T-helper 9 cell (primary cell): ENCODE results near the gene NBAS.

Experiments used
- DNase-seq: peaks from one replicate; pipeline ENCODE4 v3.0.0-alpha.2; 2020

NBAS gene

DNA sequence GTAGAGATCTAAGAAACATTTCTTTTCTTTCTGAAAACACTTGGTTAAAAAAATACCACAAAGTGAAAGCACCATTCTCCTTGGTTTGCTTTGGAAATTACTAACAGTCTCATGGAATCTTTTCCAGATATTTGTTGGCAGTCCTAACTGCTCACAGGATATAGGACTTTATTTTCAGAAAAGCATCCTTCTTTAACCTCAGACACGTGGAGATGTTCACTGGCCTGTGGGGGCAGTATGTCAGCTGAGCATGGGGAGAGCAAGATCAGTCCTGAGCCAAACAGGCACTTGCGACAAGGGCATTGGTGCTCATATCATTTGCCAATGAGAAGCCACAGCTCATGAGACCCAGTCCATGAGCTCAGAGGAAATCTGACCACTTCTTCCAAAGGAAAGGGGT lies 371.9 kb downstream of the NBAS start:
- DNase-seq = no peak

DNA sequence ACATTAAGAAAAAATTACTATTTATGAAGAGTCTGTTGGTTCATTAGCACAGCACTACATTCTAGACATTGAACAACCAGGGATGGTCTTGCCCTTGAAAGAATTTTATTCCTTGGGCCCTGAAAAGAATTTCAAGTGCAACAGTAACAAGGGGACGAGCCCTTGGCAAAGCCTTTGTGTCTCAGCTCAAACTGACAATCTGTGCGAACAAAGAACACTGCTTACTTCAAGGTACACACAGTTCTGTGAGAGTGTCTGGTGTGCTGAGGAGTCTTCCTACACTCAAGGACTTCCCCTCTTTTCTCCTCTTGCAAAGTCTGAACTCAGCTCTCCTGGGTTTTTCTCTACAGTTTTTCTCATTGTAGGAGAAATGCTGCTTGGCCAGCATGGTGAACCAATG lies 373.4 kb downstream of the NBAS start:
- DNase-seq = no peak

DNA sequence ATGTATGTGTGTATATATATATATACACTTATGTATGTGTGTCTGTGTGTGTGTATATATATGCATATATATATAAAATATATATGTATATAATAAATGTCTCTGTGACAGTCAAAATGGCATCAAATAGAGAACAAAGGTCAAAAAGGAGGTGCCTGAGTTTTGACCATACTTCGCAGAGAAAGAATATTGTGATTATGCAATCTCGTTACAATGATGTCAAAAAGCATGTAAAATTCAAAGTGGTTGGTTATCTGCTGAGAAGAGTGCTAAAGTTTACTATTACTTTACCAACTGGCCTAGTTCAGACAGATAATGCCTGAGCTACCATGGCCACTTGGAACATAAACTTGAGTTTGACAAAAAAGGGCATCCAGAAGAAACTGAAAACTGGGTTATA lies 375.0 kb downstream of the NBAS start:
- no peak for DNase-seq

DNA sequence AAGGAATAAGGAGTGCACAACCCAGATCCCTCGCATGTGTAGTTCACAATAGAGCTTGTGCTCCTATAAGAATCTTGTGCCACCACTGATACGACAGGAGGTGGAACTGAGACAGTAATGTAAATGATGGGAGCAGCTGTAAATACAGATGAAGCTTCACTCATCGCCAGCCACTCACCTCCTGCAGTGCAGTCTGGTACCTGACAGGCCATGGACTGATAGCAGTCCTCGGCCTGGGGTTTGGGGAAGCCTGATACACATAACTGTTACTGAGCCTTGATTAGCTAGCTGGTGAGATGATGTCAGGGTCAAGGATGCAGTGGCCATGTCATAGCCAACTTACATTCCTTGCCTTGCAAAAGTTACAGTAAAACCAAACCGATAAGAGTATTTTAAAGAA lies 376.6 kb downstream of the NBAS start:
- DNase-seq = no peak

DNA sequence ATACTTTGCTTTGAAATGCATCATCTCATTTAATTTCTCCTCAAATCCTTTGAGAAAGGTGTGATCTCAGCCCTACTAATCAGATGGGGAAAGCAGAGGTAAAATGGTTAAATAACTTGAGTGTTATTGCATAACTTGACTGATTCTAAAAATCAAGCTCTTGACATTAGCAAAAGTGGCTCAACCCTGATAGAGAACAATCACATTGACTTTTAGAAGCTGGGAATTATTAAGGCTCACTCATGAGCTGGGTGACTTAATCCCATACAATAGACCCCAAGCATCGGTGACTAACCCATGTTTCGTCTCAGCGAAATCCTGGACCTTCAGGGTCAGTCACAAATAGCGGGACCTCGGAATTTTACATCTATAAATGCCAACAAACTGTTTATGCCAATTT lies 378.9 kb downstream of the NBAS start:
- DNase-seq = no peak

DNA sequence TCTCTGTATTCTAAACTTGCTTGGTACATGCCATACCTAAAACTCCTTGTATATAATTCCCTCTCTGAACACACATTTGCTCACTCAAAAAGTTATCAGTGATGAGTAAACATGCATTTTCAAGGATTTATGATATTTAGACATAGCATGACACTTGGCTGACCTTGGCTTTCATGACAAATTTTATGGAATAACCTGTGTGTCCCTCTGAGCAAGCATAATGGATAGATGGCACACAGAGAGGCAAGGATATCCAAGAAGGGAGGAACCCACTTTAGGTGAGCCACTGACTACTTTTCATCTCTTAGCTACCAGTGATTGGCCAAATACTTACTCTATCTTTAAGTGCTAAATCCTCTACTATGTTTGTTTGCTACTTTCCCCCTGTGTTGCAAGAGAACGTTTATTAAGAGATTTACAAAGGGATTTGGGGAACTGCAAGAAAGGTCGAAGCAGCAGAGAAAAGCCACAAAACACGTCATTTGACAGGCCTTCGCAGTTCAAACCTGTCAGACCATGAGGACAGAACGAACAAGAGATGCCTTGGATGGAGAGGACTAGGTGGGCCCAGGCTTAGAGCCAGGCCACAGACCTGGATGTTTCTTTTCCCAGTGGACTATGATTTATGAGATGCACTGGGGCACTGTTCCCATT lies 379.9 kb downstream of the NBAS start:
- DNase-seq = no peak

DNA sequence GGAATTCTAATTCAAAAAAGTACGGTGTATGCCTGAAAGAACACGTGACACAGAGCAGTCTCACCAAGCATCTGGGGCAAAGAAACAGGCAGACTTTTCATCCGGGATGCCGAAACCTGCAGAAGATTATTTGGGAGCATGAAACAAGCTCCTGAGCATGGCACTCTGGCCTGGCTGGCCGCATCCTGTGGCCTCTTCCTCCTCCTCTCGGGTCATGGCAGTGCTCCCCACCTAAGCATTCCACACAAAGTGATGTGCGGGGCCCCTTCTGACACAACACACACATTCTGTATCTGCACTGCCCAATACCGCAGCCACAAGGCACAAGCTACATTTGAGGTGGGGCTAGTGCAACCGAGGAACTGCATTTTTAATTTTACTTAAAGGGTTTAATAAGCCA lies 380.8 kb downstream of the NBAS start:
- DNase-seq = no peak

DNA sequence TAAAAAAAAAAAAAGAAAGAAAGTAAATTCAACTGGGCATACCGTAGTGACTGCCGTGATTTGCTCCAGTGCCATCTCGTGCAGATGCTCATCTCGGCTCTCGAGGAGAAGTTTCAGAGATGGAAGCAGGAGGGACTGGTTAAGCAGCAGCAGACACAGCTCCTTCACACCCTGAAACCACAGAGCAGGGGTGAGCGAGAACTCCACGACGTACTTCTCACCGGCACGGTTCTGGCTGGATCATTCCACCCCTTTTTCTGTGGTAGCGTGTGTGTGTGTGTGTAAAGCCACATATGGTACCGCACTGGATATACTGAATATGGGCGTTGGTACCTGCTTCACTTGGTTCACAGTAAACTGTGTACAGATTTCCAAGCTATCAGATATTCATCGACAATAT lies 382.2 kb downstream of the NBAS start:
- DNase-seq = no peak

DNA sequence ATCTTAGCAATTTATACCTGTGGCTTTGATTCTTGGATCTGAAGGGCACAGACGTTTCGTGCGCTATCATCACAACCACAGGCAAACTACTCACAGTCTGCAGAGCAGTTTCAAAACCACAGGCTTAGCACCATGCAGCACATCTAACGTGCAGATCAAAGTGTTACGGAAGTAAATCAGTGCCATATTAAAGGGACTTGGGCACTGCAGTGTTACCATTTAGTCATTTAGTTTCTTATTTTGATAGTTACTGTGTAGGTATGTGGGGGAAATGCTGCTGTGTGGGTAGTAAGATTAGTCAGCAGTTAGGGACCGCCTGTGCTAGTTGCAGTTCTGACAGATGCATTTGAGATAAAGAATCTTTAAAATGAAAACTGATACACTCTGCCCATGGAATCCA lies 384.0 kb downstream of the NBAS start:
- DNase-seq = no peak

DNA sequence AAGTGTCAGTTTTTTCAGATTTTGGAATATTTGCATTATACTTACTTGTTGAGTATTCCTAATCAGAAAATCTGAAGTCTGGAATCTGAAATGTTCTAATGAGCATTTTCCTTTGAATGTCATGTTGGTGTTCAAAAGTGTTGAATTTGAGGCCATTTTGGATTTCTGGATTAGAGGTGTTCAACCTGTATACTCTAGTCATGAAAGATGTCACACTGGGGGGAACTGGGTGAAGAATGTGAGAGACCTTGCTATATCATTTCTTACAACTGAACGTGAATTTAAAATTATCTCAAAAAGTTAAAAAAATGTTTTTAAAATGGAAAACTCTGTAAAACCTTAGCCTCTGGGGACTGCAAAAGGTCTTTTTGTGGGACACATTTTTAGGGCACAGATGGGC lies 384.5 kb downstream of the NBAS start:
- no peak for DNase-seq

DNA sequence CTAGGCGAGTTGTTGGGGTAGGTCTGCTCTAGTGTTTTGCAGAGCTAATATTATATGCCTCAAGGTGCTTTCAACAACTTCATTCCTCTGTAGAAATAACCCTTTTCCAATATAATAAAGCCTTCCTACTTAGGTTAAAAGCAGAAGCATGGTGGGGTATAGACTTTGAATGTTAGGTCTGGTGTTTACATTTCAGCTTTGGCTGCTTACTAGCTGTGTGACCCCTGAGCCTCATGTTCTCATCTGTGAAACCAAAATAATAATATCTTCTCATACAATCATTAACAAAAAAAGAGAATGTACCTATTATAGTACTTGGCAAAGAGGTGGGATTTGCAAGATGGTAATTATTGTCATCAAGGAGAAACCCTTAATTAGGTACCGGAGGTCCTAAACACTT lies 386.6 kb downstream of the NBAS start:
- DNase-seq = no peak

DNA sequence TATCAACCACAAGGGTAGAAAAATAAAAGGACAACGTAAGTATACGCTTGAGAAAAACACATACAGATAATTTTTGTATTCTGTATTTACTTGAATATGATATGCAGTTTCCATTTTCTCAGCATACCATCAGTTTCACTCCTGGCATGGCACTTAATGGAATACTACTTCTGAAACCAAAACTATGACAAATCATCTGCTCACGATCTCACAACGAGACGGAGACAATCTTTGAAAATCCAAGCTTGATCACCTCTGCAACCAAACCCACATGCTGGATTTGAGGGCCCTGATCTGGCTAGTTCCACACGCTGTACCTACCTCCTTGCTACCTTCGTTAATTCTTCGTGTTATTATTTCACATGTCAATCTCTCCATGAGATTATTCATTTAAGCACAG lies 387.6 kb downstream of the NBAS start:
- no peak for DNase-seq

DNA sequence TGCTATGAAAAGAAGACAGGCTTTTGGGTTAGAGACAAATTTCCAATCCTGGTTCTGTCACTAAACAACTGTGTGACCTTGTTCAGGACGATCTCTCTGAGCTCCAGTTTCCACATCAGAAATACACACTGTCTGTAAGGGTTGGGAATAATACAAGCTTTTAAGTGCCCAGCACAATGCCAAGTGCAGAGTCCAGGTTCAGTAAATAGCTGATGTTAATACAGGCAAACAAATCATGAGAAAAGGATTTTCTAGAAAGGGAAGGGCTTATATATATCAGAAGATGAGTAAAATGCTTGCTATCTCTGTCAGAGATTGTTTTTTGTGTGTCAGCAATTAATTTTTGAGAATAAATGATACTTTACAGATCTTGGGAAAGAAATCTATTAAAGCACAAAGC lies 388.3 kb downstream of the NBAS start:
- no peak for DNase-seq

DNA sequence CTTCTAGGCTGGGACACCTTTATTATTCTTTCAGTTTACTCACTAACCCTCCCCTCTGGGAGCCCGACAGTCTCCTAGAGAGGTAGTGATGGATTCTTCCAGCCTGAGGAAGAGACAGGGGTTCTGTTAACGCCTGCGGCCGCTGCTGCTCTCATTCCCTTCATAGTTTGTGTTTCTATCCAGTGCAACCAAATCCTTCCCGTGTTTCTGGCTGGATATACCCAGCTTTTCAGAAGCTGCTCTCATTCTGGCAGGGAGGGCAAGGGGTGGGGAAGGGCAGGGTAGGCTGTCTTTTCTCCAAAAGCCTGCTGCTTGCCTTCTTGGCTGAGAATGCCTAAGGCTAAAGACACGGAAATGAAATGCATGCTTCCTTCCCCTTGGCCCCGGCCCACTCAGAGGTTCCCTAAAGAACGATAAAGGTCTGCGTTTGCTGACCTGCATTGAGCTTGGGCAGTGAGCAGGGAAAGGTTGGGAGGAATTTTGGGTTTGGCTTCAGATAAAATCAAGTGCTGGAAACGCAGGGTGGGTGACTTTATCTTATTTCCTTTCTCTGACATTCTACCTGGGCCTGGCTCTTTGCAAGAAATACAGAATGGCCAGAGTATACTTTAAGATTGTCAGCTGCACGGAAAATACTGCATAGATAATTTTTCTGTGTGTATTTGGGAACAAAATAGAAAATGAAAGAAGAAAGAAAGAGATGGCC lies 390.9 kb downstream of the NBAS start:
- no peak for DNase-seq

DNA sequence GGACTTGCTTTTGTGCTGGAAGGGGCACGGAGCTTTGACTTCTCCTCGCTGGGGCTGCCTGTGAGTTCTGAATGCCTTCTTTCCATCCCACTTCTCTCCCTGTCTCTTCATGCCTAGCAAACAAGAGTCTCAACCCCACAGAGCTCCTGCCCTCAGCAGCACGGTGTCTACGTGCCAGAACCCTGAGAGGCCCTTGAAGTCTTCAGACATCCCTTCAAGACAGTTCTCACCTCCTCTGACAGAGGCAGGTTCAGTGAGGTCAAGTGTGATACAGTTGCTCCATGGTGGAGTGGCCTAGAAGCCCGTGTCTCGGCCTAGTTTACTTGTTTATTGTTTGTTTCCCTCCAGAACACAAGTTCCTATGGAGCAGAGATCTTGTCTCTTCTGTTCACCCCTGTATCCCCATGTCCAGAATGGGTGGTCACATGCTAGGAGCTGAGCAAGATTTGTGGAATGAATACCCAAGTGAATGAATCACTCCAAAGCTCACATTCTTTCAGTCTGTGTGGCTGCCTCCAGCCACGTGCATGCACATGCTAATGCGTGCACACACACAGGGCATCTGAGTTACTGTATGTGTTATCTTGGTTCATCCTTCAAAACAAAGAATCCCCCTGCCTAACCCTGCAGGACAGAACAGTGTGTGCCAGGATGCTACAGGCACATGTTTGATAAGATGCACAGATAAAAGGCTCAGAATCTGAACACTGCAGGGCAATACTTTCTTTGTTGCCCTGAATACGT lies 391.6 kb downstream of the NBAS start:
- DNase-seq = no peak

DNA sequence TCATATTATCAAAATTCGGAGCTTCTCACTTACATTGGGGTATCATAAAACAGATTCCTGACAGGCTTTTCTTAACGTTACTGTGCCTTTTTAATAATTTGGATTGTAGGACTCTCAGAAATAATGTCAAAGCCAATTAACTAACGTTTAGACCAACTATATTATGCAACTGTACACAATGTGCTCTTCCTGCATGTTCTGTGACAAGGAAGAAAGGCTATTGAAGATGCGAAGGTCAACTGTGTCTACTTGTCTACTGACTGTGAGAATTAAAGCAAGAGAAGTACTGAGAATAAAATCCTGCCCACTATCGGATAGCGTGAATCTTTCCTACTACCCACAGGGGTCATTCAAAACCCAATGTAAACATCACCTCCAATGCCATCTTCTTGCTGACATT lies 393.0 kb downstream of the NBAS start:
- no peak for DNase-seq

DNA sequence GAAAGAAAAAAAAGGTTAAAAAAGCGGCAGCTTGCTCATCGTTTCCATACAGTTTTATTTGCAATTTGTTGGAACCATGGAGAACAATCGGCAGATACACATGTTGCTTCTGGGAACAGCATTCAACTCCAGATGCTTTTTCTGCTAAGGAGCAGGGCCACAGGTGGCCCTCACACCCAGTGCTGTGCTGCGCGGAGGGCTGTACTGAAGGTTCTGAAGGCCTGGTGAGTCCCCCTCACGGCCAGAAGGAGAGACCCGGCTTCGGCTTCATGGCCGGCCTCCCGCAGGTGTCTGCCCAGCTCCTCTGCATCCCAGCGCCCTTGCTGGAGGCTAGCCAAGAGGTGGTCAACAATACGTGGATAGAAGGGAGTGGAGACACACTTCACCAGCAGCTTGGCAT lies 394.3 kb downstream of the NBAS start:
- DNase-seq = no peak

DNA sequence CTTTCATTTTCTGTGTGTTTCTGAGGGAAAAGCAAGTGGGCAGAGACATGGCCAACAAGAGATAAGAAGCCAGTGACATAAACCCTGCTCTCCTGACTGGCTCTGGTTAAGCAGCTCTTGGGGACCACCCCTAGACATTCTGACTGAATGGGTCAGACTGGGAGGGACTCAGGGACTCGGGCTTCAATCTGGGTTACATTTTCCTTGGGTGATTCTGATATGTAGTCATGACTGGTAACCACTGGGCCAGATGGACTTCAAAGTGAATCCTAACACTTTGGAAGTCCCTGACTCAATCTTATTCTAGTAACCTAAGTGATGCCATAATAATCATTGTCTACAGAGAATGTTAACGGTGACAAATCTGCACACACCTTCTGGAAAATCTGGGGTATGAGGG lies 397.8 kb downstream of the NBAS start:
- no peak for DNase-seq

DNA sequence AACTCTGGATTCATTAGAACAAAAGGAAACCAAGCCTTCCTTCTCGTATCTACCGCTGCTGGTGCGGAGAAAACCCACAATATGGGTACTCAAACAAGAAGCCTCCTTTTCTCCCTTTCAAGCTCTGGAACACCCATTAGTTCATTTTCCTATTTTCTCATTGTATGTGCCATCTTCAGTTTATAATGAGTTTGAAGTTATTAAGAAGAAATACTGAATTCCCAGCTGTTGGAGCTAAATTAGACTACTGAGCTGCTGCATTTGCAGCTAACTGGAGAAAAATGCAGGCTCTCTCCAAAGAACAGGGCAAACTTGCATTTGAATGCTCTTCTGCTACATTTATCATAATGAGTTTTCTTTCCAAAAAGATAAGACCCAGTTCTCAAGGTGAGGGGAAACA lies 398.5 kb downstream of the NBAS start:
- DNase-seq = no peak

DNA sequence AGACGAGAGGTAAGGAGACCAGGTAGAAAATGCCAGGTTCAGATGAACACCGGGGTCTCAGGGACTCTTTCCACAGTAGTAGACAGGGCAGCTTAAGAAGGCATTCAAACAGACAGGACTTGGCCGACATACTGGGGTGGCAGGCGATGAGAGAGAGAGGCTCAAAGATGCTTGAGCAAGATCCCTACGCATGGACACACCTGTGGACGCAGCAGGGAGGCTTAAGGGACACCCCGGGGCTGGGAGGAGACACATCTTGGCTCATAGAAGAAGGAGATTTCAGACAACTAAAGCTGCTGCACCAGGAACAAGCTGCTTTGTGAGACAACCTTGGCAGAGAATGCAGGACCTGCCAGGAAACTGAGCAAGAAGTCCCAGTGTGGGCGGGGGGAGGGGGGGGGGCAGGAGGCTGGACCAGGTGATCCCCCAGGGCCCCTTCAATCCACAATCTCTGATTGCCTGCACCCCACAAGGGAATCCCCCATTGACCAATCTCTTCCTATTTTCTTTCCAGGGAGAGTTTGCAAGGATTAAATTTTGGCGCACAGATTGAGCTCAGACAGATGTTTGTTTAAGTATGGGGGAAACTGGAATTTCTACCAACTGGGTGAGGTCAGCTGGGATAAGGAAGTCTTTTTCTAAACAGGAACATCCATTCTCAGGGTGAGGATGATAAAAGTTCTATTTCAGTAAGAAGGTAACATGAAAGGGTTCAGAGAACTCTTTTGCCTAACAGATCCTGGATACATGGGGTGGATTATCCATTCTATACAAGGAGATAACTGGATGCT lies 400.7 kb downstream of the NBAS start:
- DNase-seq = no peak

DNA sequence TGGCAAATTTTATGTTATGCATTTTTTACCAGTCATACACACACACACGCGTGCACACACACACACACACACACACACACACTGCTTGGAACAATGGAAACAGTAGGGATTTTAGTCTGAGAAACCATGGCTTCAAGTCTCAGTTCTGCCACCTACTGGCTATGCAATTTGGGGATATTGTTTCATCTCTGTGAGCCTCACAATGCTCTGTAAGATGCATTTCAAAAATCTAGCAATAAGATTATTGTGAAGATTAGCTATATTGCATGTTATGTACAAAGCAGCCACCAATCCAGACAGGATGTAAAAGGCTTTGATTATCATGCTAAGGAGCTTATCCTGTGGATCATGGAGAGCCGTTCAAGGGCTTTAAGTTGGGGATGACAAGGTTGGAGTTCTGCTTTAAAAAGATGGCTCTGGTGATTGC lies 401.4 kb downstream of the NBAS start:
- no peak for DNase-seq

DNA sequence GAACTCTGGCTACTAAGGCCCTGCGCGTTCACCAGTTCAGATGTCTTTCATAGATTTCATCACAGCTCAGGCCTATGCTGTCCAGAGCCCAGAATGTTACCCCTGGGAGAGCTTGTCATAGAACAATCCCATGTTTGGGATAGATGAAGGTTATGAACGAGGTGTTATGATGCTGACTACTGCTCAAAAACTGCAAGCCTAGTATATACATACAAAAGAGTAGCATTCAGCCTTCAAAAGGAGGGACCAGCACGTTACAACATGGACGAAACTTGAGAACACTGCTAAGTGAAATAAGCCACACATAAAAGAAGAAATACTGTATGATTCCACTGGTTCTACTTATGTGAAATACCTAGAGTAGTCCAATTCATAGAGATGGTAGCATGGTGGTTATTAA lies 401.9 kb downstream of the NBAS start:
- no peak for DNase-seq

DNA sequence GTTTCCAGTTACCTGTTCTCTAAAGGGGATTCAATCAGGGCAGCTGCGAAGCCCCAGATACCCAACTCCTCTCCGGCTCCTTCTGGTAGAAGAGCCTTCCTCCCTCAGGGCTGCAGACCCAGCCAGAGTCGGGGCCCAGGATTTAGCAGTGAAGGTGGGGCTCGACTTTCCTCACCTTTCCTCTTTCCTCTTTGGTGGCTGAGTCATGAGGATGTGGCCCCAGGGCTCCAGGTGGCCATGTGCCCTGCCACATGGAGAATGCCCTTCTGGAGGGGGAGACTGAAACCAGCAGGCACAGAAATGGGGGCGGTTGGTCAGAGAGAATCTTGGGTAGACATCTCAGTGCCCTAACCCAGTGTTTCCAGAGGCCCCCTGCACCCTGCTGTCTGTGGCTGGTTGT lies 402.6 kb downstream of the NBAS start:
- no peak for DNase-seq

DNA sequence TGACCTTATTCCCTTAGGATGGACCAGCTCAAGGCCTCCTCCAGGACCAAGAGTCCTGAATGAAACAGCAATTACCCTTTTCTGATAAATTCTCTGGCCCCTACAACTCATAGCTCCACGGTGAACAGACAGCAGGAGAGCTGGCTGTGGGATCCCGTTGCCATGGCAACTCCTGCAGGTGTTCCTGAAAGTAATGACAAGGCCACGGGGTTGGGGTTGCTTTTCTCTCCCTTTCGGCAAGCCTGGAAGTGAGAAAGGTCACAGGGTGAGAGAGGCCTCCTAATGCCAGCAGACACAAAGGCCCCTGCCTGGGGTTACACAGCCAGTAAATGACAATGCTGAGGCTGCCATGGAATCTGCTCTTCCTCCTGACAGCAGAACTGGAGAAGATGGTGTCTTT lies 403.0 kb downstream of the NBAS start:
- no peak for DNase-seq
